GM19023 (cell line): ENCODE measurements around the gene CTCFL.
A peak's percentile ranks its signal among the peaks of the same experiment; 100 is the strongest.
"Not testable (repeated sequence)": the region's sequence is repeated elsewhere in the genome, so short reads cannot be mapped to it uniquely, and the experiment has no call there.

Experiments
- ATAC-seq: cut with Tn5 transposase; IDR thresholded peaks from one replicate; pipeline ENCODE4 v1.9.1; 2021; ENCODE audit warnings: mild to moderate bottlenecking, moderate library complexity; ENCODE audit not compliant: unreplicated experiment

CTCFL gene

DNA sequence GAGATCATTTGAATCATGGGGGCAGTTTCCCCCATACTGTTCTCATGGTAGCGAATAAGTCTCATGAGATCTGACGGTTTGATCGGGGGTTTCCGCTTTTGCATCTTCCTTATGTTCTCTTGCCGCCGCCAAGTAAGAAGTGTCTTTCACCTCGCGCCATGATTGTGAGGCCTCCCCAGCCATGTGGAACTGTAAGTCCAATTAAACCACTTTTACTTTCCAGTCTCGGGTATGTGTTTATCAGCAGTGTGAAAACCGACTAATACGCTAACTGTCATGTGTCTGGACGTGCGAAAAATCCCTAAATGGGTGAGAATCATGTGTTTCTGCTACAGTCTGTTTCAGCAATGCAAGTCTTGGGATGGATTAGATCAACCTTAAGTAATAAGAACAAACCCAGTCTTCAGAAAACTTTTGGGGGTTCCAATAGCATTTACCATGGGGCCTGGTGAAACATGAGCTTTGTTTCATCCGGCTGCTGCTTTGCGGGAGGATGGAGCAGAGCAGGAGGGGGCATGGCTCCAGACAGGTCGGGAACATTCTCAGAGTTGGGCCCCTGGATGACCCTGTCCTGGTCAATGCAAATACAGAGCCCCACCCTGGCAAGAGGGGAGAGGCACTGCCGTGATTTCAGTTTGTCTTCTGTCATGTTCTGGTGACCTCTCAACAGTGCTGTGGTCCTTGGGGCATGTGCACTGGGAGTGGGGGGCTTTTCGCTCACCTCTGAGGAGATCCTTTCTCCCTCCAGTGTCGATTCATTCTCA, 41.5 kb downstream of the CTCFL start:
- ATAC-seq: no peak

DNA sequence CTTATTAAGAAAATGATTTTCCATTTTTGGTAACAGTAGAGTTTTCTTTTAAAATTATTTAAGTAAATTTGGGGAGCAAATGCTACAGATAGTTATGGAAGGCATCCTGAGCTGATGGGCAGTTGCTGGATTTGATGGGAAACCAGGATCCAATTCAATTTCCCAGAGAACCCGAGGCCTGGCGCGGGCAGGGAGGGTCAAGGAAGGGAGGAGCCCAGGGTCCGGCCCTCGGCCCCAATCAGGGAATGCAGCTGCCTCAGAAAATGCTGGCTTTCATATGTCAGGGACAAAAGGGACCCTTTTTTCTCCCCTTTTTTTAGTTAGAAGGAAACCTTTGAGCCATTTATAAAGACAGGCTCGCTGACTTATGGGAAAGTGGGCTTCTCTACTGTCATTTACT, 42.1 kb downstream of the CTCFL start:
- ATAC-seq: no peak

DNA sequence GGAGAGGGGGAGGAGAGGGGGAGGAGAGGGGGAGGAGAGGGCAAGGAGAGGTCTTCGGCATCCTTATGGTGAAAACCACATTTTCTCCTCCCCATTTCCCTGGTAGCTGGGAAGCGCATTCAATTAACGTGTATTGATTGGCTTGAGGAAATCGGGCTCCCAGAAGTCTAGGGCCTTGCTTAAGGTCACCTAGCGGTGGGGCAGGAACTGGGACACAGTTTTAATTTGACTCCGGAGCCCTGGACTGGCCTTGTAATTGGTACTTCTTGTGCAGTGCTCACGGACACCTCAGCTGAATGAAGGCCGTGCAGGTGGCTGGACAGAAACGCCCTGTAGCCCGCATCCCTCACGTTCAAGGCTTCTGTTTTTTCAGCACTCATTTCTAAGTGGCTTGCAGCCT, 42.8 kb downstream of the CTCFL start:
- no peak for ATAC-seq

DNA sequence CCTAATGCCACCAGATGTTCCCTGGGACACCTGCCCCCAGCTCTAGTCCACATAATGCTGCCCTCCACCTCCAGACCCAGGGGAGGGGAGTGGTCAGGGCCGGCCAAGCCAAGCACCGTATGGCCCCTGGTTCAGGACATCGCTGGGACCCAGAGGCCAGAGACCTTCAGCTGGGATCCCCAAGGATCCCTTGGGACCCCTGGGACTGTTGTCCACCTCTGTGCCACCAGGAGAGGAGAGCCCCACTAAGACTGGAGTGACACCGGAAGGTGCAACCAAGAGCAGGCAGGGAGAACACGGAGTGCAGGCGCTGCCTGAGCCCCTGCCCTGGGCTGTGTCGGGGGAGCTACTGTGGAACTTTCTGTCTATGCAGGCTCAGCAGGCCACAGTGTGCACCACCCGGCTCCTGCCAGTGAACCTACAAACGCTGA, 43.6 kb downstream of the CTCFL start:
- peak; percentile 8 for ATAC-seq

DNA sequence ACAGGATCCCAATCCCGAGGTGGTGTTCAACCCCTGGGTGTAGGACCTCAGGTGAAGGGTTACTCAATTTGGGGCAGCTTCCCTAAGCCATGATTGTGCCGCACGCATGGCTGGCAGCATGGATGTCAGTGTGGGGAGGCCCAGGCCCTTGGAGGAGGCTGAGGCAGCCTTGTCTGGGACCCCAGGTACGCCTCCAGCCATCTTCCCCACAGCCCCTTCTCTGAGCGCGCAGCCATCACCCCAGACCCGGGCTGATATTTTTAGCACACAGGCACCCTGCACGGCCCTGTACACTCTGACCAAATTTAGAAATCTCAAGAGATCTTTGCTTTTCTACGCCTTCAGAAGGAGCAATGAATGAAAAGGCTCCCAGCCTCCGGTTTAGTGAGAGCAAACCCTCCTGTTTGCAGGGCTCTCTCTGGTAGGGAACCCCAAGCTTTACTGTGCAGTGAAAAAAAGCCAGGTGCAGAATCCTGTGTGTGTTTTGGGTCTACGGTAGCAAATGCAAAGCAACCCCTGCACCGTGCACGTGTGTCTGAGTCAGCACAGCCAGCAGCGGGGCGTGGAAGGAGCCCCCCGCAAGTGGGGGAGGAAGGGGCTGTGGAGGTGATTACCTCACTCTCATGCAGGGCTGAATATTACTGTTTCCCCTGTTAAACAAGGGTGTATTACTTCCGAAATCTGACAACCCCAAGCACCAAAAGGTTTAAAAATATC, 44.3 kb downstream of the CTCFL start:
- peak; percentile 65 for ATAC-seq

DNA sequence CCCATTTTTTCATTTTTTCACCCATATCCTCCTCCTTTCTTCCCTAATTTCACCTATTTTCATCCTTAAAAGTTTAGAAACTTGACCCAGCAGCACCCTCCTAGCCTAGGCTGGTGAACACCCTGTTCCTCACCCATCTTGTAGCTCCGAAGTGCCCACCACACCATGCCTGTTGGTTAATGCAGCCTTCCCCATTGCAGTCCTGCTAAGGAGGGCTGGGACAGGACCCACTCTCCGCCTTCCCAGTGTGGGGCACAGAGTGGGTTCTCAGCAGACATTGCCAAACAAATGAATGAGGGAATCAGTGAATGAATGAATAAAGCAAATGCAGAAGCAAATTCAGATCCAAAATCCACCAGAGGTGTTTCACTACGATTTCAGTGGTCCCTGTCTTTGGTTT, 45.7 kb downstream of the CTCFL start:
- no peak for ATAC-seq

DNA sequence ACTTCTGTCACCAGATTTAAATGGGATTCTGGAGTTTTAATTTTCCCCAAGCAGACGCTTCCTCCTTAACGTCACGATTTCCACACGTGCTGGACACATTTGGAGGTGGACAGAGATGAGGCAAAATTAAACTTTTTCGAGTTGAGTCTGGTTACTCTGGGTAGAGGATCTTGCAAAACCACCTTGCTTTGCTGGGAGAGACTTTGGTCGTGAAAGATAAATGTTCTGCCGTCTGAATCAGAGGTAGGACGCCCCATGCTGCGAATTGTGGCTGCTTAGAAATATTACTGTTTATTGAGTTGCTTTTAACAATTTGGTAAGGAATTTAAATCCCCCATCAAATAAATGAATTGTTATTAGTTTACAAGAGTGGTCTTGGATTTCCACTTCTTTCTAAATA, 46.8 kb downstream of the CTCFL start:
- ATAC-seq: no peak

DNA sequence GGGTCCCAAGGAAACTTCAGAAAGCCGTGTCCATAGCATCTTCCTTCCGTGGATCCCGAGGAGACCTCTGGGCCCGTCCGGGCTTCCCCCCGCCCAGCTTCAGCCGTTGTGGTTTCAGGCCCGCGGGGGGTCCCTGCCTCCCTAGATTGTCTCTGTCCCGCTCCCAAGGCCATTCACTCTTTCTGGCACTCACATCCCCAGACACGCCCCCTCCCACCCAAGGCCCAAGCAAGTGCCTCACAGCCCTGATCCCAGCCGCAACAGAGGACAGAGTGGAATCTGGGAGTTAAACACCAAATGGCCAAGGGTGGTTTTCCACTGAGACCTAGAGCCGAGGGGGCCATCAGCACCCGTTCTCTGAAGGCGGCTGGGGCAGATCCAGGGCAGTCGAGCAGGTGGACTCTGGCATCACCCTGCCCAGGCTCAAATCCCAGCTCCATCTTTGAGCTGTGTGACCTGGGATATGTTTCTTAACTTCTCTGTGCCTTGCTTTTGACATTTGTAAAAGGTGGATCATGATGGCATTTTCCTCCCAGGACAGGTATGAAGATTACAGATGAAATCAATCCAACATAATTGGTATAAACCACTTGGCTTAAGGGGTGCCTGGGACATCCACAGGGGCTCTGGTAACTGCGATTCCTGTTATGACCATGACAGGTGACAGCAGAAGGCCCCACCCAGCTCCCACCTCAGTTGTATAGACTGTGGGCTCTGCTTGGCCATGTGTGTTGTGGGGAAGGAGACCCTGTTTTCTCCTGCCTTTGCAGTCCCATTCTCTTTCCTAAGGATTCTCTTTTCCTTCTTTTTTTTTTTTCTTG, 48.1 kb downstream of the CTCFL start:
- no peak for ATAC-seq

DNA sequence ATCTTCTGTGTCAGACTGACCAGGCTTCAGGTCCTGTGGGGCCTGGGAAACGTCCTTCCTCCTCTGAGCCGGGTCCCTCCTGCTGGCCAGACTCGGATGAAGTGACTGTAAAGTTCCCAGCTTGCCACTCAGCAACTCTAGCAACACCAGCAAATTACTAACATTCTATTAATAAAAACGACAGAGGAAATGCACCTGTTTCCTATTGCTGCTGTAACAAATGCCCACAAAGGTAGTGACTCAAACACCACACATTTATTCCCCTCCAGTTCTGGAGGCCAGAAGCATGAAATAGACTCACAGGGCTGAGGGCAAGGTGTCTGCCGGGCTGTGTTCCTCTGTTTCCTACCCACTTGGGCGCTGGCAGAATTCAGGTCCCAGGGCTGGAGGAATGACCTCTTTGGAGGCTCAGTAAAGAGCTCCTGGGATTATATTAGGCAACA, 48.8 kb downstream of the CTCFL start:
- ATAC-seq: no peak

DNA sequence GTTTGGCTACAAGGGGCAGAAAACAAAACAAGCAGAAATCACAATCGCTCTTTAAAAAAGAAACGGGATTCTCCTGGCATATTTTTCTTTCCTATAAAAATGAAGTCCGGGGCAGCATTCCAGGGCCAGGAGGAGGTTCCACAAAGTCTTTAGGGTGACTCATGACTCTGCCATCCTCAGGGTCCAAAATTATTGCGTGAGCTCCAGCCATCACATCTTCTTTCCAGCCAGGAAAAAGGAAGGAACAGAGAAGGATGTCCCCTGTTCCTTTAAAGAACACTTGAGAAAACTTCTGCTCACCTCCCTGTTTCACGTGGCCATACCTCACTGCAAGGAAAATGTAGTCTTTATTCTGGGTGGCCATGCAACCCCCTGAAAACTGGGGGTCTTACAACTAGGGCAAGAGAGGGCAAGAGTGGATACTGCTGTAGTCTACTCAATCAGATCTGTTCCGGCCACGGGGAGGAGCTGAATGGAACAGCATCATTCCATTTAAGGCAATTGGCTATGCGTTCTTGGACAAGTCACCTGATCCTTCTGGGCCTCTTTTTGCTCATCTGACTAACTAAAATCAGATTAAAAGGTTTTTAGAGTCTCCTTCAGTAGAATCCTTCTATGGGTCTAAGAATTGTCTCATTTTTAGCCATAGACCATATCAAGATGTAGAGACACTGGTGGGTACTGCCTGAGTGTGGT, 49.4 kb downstream of the CTCFL start:
- no peak for ATAC-seq

DNA sequence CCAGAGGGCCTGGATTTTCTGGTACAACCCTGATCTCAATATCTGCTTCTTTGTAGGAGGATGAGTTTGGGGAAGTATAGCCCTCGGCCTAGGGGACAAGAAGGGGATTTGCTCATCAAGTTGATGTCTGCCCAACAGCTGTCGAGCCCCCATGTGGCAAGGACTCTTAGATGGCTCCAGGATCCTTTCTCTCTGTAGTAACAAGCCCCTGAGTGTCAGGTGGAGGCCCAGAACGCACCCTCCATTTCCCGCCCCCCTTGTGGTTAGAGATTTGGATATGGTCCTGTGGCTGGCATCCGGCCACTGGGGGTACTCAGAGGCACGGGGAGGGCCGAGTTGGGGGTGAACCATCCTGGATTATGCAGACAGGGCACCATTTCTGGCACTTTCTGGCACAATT, 50.1 kb downstream of the CTCFL start:
- no peak for ATAC-seq

DNA sequence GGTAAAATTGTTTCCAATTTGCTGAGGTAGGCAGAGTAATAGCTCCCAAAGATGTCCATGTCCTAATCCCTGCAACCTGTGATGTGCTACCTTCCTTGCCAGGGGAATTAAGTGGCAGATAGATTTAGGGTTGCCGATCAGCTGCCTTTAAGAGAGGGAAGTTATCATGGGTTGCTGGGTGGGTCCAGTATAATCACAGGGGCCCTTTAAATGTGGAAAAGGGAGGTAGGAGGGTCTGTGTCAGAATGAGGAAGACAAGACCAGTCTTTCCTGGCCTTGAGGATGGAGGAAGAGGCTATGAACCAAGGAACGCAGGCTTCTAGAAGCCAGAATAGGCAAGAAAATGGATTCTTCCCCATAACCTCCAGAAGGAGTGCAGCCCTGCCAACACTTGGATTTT, 50.7 kb downstream of the CTCFL start:
- no peak for ATAC-seq

DNA sequence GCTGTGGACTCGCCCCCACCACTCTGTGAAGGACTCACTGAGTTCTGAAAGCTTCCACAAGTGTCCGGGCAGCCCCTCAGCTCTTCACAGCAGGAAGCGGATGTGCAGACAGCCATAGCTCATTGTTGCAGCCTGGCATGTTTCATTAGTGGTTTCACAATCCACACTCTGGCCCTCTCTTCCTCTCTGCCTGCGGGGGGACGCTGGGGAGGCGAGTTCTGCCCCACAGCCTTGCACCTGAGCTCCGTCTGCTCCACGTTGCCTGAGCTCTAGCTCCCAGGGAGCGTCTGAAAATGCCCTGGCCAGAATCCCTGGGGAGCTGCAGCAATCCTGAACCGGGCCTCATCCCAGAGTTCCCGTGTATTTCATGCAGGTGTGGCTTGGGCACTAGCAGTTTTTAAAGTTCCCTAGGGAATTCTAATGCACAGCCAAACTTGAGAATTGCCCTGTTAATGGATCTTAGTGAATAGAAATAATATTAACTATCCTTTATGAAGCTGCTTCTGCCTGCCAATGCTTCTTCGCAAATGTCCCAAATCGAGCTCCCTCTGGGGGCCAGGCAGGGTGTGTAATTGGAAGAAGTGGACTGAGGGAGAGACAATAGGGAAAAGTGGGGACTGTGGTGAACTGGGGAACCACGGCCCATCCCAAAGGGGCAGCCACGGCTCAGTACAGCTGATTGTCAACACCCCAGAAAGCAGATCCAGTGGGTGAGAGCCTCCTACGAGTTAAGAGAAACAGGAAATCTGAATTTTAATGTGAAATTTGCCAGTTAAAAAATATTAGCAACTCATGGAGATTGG, 51.5 kb downstream of the CTCFL start:
- ATAC-seq: no peak

DNA sequence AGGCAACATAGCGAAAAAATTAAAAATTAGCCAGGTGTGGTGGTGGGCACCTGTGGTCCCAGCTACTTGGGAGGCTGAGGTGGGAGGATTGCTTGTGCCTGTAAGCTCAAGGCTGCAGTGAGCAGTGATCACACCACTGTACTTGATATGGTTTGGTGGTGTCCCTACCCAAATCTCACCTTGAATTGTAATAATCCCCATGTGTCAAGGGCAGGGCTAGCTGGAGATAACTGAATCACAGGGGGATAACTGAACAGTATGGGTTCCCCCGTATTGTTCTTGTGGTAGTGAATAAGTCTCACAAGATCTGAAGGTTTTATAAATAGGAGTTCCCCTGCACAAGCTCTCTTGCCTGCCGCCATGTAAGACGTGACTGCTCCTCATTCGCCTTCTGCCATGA, 52.5 kb downstream of the CTCFL start:
- not testable (repeated sequence) for ATAC-seq

DNA sequence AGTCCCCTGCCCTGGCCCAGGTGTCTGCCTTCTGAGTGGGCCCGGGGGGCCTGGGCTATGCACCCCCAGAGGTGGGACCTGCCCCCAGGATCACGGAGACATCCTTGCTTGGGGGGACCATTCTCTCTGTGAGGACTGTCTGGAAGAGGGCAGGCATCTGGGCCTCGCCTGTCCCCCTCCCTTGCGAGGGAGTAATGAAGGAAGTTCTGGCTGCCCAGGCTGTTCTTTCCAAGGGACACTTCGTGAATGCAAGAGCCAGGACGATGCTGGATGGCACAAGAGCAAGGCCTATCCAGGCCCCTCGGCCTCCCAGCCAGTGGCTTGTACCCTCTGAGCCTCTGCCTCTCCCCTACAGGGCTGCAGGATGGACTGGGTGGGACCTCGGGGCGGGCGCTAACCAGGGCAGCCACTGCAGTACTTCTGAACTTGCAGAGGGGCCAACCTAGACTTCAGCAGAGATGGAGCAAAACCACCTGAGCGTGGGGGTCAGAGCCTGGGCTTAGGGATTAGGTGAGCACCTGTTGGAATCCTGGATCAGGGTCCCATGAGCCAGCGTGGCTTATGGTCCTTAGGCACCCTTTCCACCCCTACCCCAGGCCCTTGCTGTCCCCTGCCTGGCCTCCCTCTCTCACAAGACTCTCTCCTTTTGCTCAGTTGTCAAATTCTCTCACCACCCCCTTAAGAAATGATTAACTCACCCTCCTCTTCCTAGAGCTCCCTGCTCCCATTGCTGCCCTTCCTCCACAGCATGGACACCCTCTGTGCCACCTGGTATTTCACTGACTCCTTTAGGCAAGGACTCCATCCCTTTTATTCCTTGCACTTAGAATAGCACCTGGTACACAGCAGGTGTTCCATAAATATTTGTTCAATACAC, 53.2 kb downstream of the CTCFL start:
- ATAC-seq: no peak

DNA sequence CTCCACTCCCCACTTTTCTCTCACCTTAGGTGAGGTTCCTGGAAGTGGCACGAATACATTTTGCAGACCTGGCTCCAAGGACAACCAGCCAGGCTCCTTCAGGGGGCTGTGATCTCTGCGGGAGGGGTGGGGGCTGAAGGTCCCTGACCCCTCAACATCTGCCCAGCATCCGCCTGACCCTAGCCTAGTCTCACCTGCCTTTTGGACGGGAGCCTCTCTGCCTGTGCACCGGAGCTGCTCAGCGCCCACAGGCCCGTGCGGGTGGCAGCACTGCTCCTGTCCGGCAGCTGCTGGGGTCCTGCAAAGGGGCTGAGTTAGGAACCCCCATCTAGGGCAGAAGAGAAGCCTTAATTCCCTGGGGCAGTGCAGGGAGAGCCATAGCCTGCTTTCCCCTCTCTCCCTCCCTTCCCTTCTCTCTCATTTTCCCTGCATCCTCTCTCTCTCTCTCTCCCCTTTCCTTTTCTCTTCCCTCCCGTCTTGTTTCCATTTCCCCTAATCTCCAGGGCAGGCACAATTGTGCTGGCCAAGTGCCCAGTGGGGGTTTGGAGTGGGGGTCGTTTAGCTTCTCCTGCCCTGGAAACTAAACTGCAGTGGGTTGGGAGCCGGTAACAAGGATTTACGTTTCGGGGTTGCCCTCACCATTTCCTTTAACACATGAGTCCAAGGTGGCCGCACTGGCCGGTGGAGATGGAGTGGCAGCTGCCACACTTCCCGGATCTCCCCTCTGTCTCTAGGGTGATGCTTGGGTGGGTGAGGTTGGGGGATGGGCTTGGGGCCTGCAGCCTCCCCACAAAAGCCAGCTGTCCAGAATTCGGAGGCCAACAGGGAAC, 54.1 kb downstream of the CTCFL start:
- no peak for ATAC-seq

DNA sequence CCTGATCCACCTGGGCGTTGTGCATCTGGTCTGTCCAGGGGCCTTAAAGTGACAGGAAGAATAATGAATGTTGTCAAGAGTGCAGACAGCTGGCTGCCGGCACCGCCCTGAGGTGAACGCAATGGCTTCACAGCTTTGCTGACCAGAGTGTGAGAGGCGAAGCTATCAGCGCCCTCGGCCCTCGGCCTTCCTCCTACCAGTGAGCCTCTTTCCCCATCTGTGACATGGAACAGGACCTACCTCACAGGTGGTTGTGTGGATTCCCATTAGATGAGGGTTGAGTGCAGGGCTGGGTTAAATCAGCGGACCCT, 54.8 kb downstream of the CTCFL start:
- ATAC-seq: no peak

DNA sequence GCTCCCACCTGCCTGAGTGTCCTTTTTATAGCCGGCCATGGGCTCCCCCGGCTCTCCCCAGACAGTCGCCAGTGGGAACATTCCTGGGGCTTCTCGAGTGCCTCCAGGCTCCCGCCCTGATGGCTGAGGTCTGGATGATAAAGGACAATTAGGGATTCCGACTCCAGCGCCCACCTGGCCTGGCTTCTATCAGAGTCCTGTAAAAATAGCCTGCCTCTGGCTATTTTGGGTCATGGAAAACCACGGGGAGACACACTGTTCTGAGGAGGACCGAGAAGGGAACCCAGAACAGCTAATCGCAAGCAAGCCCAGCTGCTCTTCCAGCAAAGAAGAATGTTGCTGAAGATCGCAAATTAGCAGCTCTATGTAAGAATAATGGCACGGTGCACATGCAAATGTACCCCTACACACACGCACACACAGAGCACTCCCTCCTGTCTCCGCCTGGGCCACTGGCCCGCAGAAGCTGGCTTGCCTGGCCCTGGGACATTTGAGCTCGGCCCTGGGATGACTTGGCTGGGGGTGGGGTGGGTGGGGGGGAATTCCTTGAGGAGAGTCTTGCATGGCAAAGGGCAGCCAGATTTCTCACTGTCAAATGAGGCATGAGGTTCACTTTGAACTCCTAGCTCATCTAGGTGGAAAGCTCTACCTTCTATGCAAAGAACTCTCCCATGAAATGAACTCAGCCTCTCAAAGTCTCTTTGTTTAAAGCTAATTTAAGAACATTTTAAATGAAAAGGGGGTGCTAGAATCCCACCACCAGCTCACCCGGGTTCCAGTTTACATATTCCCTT, 55.3 kb downstream of the CTCFL start:
- ATAC-seq: no peak
